Activated CD4-positive, alpha-beta T cell treated with anti-CD3 and anti-CD28 coated beads, Interleukin-2, amount 50 U/mL, for 24 hours (primary cell): ENCODE data around the gene OR1A1.
"Not testable (repeated sequence)": the region's sequence is repeated elsewhere in the genome, so short reads cannot be mapped to it uniquely, and the experiment has no call there.

Source experiments
- DNase-seq, 2 donors: peaks; one replicate each; pipeline ENCODE4 v3.0.0-alpha.2; 2020; ENCODE audit warnings: low read depth in 1 of 2, low spot score in 1 of 2

Gene OR1A1

GRCh38 chr17:3207367-3207766 is at the start of gene OR1A1:
Gene OR1A1, plus strand, starts transcription at chr17:3207667. Its CDS starts 7,954 bp downstream, at chr17:3215621.
- DNase-seq: no peak

- no peak for DNase-seq
Measured at GRCh38 chr17:3167574-3167973, 39.9 kb upstream of the OR1A1 start.

- DNase-seq: no peak
Measured at GRCh38 chr17:3189961-3190360, 17.5 kb upstream of the OR1A1 start.

- DNase-seq: no peak
Measured at GRCh38 chr17:3197219-3197618, 10.2 kb upstream of the OR1A1 start, which contains the start of gene OR1A2. Gene OR1A2, plus strand, starts transcription at chr17:3197519. Its CDS starts 0 bp downstream, at chr17:3197519.

- DNase-seq: no peak
Measured at GRCh38 chr17:3208484-3208883, 1.0 kb downstream of the OR1A1 start.

- no peak for DNase-seq
Measured at GRCh38 chr17:3213001-3213400, 5.5 kb downstream of the OR1A1 start.

GRCh38 chr17:3213587-3213986 is 6.1 kb downstream of the OR1A1 start:
- no peak for DNase-seq

- DNase-seq: not testable (repeated sequence)
Measured at GRCh38 chr17:3219978-3220377, 12.5 kb downstream of the OR1A1 start.

GRCh38 chr17:3221850-3222249 is 14.4 kb downstream of the OR1A1 start:
- DNase-seq: no peak

- DNase-seq: no peak
Measured at GRCh38 chr17:3222505-3222904, 15.0 kb downstream of the OR1A1 start.

GRCh38 chr17:3224721-3225352 is 17.4 kb downstream of the OR1A1 start:
- DNase-seq: not testable (repeated sequence)

- DNase-seq: not testable (repeated sequence)
Measured at GRCh38 chr17:3232300-3232699, 24.8 kb downstream of the OR1A1 start.

GRCh38 chr17:3238685-3239084 is 31.2 kb downstream of the OR1A1 start:
- not testable (repeated sequence) for DNase-seq

- not testable (repeated sequence) for DNase-seq
Measured at GRCh38 chr17:3241044-3241443, 33.6 kb downstream of the OR1A1 start.

GRCh38 chr17:3244841-3245240 is 37.4 kb downstream of the OR1A1 start:
- not testable (repeated sequence) for DNase-seq

GRCh38 chr17:3249013-3249412 is 41.5 kb downstream of the OR1A1 start:
- DNase-seq: not testable (repeated sequence)

GRCh38 chr17:3256575-3256974 is 49.1 kb downstream of the OR1A1 start:
- no peak for DNase-seq

- no peak for DNase-seq
Measured at GRCh38 chr17:3260163-3260562, 52.7 kb downstream of the OR1A1 start.

GRCh38 chr17:3260600-3260999 is 53.1 kb downstream of the OR1A1 start:
- DNase-seq: no peak
